Dermis microvascular lymphatic vessel endothelial cell (primary cell): ENCODE data around the gene HIGD1B. TPM values are rescaled to one million over a fixed set of nuclear protein-coding genes. Genes with fewer than 3 reads are reported as not detected.
A peak's percentile ranks its signal among the peaks of the same experiment; 100 is the strongest.
"Not testable (repeated sequence)": the region's sequence is repeated elsewhere in the genome, so short reads cannot be mapped to it uniquely, and the experiment has no call there.

Experiments
- DNase-seq, 2 donors: peaks; one replicate each; pipeline versions ENCODE4 v3.0.0 to v3.0.0-alpha.2; 2010; ENCODE audit warnings: low read depth in 2 of 2
- total RNA-seq: library from RNA; depleted of rRNA; stranded (reverse); fragments of >200 nt; gene quantifications from 2 replicates; pipeline ENCODE4 v1.2.1, GENCODE V29; 2014

The HIGD1B gene
- total RNA-seq: not detected in 2 replicates

GRCh38 chr17:44847586-44847985, at the start of gene HIGD1B:
TSS of gene HIGD1B (plus strand) at chr17:44847883. CDS start at chr17:44848153, 270 bp downstream.
- DNase-seq: no peak

- no peak for DNase-seq
Measured at GRCh38 chr17:44798356-44798755, 49.3 kb upstream of the HIGD1B start.

- DNase-seq: no peak
Measured at GRCh38 chr17:44801880-44802279, 45.8 kb upstream of the HIGD1B start.

- DNase-seq: no peak
Measured at GRCh38 chr17:44804302-44805089, 43.2 kb upstream of the HIGD1B start.

DNA sequence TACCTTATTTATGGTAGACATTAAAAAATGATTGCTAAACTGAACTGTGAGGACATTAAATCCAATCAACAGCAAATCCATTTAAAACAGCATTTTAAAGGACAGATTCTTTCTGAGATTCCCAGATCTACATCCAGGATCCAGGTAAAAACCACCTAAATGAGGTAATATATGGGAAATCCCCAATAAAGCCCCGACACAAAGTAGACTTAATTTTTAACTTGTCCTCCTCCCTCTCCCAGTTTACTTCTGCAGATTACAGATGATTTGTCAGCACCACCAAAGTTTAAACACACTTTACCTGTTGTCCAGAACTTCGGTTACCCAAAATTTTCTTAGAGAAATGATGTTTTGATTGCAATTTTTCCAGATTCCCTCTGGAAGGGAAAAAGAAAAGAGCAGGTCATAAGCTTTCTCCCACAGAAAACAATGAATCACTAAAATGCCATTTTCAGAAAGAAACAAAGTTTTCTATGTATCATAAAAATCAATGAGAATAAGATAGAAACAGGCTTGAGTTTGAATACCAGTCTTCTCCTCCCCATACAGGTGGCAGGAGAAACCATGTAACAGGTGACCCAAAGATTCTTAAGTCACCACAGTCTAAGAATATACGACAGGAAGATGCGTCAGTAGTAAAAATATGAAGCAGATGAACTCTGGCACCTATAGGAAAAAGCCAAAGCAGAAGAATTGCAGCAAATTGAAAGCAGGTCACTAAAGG, 40.4 kb upstream of the HIGD1B start:
- no peak for DNase-seq

- DNase-seq: no peak
Measured at GRCh38 chr17:44807817-44808155, 39.9 kb upstream of the HIGD1B start.

DNA sequence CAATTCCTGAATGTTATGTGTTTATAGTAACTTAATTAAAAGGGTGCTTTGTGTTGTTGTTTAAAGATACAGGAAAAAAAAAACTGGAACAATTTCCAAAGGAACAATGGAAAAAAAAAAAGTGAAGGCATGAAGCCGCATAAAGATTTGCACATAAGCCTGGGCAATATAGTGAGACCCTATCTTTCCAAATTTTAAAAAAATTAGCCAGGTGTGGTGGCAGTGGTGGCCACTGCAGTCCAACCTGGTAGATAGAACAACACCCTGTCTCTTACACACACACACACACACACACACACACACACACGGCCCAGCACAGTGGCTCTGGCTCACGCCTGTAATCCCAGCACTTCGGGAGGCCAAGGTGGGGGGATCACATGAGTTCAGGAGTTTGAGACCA, 39.5 kb upstream of the HIGD1B start:
- DNase-seq: no peak

DNA sequence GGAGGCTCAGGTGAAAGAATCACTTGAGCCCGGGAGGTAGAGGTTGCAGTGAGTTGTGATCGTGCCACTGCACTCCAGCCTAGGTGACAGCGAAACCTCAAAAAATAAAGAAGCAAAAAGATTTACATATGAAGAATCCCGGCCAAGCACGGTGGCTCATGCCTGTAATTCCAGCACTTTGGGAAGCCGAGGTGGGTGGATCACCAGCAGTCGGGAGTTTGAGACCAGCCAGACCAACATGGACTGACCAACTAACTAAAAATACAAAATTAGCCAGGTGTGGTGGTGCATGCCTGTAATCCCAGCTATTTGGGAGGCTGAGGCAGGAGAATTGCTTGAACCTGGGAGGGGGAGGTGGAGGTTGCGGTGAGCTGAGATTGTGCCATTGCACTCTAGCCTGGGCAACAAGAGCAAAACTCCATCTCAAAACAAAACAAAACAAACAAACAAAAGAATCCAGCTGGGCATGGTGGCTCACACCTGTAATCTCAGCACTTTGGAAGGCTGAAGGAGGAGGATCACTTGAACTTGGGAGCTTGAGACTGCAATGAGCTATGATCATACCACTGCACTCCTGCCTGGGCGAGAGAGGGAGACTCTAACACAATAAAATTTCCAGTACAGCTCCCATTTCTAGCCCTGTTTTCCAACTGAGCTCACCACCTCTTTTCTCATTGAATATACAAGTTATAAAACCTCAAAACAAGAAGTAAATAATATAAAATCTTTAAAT, 38.9 kb upstream of the HIGD1B start:
- not testable (repeated sequence) for DNase-seq

DNA sequence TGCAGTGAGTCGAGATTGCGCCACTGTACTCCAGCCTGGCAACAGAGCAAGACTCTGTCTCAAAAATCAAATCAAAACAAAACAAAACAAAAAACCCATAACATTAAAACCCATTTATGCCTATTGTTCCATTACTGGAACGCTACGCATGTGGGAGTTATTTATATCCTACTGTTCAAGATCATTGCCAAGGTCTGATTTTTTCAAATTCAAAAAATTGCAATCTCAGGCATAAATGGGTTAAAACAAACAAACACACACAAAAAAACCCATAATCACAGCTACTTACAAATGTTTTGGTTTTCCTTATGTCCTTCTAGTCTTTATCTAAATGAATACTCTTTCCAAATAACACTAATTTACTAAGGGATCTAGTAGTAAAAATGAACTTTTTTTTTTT, 35.4 kb upstream of the HIGD1B start:
- DNase-seq: no peak

GRCh38 chr17:44818508-44818907, 29.2 kb upstream of the HIGD1B start:
- DNase-seq: not testable (repeated sequence)

GRCh38 chr17:44820631-44821212, 27.0 kb upstream of the HIGD1B start:
- DNase-seq: peak in 1 of 2 donors; percentile 84

DNA sequence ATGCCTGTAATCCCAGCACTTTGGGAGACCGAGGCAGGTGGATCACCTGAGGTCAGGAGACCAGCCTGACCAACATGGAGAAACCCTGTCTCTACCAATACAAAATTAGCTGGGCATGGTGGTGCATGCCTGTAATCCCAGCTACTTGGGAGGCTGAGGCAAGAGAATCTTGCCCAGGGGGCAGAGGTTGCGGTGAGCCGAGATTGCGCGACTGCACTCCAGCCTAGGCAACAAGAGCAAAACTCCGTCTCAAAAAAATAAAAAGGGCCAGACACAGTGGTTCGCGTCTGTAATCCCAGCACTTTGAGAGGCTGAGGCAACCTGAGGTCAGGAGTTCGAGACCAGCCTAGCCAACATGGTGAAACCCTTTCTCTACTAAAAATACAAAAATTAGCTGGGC, 22.4 kb upstream of the HIGD1B start:
- not testable (repeated sequence) for DNase-seq

DNA sequence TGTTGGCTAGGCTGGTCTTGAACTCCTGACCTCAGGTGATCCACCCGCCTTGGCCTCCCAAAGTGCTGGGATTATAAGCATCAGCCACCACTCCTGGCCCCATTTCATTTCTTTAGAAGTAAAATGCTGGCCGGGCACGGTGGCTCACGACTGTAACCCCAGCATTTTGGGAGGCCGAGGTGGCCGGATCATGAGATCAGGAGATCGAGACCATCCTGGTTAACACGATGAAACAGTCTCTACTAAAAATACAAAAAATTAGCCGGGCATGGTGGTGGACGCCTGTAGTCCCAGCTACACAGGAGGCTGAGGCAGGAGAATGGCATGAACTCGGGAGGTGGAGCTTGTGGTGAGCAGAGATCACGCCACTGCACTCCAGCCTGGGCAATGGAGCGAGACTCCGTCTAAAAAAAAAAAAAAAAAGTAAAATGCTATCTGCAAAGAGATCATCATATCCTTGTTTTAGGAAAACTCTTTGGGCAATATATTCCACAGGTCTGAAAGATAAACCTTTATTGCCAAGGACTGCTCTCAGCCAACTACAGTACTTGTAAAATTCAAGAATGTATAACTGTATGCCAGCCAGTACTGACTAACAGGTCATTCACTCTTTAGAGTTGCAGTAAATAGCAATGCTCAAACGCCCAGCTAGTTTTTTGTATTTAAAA, 21.4 kb upstream of the HIGD1B start:
- no peak for DNase-seq

DNA sequence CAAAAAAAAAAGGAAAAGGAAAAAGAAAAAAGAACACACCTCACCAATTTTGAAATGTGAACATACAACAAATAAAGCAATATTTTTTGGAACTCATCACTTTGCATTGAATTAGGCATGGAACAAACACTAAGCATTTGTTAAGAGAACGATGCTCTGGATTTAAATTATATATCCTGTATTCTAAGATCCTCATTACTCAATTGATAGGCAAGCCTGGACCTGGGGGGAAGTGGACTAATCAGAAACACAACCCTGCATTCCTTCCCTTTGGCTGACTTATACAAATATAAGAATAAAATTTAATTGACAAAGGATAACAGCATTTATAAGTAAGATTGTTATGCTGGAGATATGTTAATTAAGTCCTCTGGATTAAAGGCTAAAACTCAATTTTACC, 19.8 kb upstream of the HIGD1B start:
- DNase-seq: no peak

DNA sequence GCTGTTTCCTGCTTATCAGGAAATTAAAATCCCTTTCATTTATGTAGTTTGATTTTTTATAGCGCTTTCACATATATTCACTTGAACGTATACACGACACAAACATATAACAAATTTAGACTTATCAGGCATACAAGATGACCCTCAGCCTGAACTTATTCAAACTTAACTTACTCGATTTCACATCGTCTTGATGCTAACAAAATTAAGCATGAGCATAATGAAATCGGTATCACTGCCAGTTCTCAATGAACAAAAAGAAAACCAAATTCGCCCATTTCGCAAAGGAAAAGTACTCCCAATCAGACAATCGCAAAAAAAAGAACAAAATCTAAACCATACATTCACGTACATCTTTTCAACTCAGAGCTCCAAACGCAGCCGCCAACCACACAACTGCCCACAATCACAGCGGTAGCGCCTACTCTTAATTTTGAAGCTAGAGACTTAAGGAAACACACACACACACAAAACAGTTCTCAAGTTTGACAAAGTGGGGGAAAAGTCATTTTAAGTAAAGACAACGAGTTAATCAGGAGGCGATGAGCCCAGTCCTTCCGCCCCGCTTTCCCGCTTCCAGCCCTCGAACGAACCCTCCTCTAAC, 18.7 kb upstream of the HIGD1B start:
- peak in 1 of 2 donors; percentile 34 for DNase-seq

DNA sequence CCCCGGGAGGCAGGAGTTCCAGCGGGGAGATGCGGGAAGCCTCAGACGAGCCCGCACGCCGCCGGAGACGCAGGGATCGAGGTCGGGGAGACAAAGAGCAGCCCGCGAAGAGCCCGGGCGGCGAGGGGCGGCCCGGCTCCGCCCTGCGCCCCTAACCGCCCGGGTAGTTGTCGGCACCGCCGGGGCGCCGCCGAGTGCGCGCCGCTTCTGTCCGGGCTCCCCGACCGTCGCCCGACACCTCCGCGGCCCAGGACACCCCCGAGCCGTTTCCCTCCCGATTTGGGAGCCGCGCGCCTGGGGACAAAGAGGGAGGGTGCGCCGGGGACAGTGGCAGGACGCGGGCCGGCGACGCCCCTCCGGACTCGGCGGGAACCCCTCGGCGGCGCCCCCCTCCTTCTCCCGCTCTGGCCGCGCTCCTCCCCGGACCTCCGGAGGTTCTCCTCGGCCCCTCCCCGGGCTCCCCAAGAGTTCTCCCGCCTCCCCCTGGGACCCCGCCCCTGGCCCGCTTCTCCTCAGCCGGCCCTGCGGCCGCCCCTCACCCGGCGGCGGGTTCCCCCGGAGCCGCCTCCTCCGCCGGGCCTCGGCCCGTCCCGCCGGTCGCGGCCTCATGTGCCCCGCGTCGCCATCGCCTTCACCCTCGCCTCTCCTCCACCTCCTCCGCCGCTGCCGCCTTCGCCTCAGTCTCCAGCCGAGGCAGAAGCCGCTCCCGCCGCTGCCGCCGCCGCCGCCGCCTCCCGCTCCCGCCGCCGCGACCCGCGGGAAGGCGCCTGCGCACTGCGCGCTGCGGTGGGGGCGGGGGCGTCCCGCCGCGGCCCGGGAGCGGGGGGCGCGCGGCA, 17.9 kb upstream of the HIGD1B start, which contains the start of gene GJC1:
GJC1 (minus strand) TSS at position 765 of the 836 bp plus-strand sequence. CDS start 24,470 bp downstream, outside the sequence.
- peak in 1 of 2 donors; percentile 50 for DNase-seq

- DNase-seq: peak in 1 of 2 donors; percentile 35
Measured at GRCh38 chr17:44830359-44831288, 17.1 kb upstream of the HIGD1B start.

DNA sequence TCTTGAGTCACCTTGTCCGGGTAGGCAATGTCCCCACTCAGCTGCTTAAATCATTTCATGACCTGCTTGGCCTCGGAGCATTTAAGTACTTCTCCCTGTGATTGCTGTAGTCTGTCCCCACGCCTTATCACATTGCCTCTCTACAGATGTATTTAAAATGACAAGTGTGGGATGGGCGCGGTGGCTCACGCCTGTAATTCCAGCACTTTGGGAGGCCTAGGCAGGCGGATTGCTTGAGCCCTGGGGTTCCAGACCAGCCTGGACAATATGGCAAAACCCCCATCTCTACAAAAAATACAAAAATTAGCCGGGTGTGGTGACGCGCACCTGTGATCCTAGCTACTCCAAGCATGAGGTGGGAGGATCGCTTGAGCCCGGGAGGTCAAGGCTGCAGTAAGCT, 16.3 kb upstream of the HIGD1B start:
- no peak for DNase-seq

- DNase-seq: no peak
Measured at GRCh38 chr17:44832805-44833204, 14.9 kb upstream of the HIGD1B start.
